GM12864 (cell line): Measurements from ENCODE around the gene PI4KA.

Experiments used
- DNase-seq: peaks from one replicate; pipeline ENCODE4 v3.0.0-alpha.2; 2011; ENCODE audit warnings: low read depth
- H3K4me3 ChIP-seq: 2 replicates; pipeline ENCODE4 v1.5.1; 2011; ENCODE audit warnings: mild to moderate bottlenecking, low read depth, low read length, control low read depth
- CTCF ChIP-seq: IDR thresholded peaks from 2 replicates; pipeline ENCODE4 v1.5.1; 2011; ENCODE audit warnings: low read depth, mild to moderate bottlenecking, moderate library complexity, low read length, control low read depth, inconsistent platforms; ENCODE audit errors: missing control alignments

The PI4KA gene

GRCh38 chr22:20873214-20873613 lies 14.6 kb upstream of the PI4KA start:
- TF ChIP-seq CTCF = no peak
- H3K4me3 ChIP-seq = no peak overlapping the region
- DNase-seq = no peak

GRCh38 chr22:20869234-20869633 lies 10.6 kb upstream of the PI4KA start:
- TF ChIP-seq CTCF = no peak
- no peak overlapping the region for H3K4me3 ChIP-seq
- no peak for DNase-seq

- no peak overlapping the region for H3K4me3 ChIP-seq
- TF ChIP-seq CTCF = no peak
- DNase-seq = no peak
These were observed 9.7 kb upstream of the PI4KA start for GRCh38 chr22:20868025-20868962.

- TF ChIP-seq CTCF = no peak
- no peak overlapping the region for H3K4me3 ChIP-seq
- DNase-seq = no peak
These were observed 8.8 kb upstream of the PI4KA start for GRCh38 chr22:20867179-20868024.

- TF ChIP-seq CTCF = no peak
- H3K4me3 ChIP-seq = no peak overlapping the region
These were observed 8.1 kb upstream of the PI4KA start for GRCh38 chr22:20866736-20867135.

GRCh38 chr22:20865875-20866445 lies 7.3 kb upstream of the PI4KA start:
- DNase-seq = no peak
- no peak overlapping the region for H3K4me3 ChIP-seq
- no peak for TF ChIP-seq CTCF

More at GRCh38 chr22:20866736-20867135, 8.1 kb upstream of the PI4KA start:
- DNase-seq = no peak
